GM21526 (cell line): ENCODE data around the gene NCAPD2.
"Not testable (repeated sequence)": the region's sequence is repeated elsewhere in the genome, so short reads cannot be mapped to it uniquely, and the experiment has no call there.

Experiments
- ATAC-seq: cut with Tn5 transposase; IDR thresholded peaks from one replicate; pipeline ENCODE4 v1.9.1; 2021; ENCODE audit warnings: moderate library complexity; ENCODE audit not compliant: unreplicated experiment, low FRiP score

The NCAPD2 gene

DNA sequence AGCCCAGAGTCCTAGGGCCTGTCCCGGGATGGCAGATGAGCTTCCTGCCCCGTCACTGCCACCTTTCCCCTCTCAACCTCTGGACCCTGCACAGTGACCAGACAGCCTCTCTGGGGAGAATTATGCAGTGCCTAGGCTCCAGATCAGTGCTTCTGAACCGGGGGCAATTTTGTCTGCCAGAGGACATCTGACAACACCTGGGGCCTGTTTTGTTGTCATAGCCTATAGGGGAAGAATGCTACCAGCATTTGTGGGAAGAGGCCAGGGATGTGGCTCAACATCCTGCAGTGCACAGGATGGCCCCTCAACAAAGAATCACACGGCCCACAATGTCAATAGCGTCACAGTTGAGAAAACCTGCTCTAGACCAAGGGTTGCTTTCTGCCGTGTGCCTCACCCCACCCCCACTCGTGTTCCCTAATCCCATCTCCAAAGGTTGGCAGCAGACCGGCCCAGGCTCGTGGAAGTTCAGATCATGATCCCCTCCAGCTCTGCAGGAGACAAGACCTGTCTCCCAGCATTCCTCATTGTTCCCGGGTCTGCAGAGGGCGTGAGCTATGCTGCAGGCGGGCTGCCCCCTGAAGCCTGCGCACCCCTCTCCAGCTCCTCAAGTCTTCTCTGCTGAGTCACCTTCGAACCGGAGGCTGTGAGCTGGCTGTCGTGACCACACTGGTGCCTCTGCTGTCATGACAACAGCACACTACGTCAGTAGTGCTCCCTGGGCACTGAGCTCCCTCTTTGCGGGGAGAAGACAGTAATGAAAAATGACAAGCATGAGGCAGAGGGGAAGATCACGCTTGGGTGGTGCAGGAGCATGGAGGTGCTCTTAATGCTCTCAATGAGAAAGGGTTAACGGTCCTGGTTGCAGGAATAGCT, 38.4 kb downstream of the NCAPD2 start:
- ATAC-seq, result no peak

DNA sequence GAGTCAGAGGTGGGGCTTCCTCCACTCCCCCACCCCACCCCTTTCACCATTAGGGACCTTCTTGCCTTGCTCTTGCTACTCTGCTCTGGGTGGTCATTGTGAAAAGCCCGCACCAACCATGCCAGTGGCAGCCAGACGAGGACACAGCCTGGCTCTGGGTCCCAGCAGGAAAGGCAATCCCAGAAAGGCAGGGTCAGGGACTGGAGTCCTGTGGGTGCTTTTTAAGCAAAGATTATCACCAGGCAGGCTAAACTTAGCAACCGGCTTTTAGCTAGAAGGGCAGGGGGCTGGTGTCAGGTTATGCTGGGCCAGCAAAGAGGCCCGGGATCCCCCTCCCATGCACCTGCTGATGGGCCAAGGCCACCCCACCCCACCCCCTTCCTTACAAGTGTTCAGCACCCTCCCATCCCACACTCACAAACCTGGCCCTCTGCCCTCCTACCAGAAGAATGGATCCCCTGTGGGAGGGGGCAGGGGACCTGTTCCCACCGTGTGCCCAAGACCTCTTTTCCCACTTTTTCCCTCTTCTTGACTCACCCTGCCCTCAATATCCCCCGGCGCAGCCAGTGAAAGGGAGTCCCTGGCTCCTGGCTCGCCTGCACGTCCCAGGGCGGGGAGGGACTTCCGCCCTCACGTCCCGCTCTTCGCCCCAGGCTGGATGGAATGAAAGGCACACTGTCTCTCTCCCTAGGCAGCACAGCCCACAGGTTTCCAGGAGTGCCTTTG, 39.2 kb downstream of the NCAPD2 start:
- peak; percentile 7 for ATAC-seq

GRCh38 chr12:6533653-6533922, 39.7 kb downstream of the NCAPD2 start:
- ATAC-seq, result peak; percentile 20

DNA sequence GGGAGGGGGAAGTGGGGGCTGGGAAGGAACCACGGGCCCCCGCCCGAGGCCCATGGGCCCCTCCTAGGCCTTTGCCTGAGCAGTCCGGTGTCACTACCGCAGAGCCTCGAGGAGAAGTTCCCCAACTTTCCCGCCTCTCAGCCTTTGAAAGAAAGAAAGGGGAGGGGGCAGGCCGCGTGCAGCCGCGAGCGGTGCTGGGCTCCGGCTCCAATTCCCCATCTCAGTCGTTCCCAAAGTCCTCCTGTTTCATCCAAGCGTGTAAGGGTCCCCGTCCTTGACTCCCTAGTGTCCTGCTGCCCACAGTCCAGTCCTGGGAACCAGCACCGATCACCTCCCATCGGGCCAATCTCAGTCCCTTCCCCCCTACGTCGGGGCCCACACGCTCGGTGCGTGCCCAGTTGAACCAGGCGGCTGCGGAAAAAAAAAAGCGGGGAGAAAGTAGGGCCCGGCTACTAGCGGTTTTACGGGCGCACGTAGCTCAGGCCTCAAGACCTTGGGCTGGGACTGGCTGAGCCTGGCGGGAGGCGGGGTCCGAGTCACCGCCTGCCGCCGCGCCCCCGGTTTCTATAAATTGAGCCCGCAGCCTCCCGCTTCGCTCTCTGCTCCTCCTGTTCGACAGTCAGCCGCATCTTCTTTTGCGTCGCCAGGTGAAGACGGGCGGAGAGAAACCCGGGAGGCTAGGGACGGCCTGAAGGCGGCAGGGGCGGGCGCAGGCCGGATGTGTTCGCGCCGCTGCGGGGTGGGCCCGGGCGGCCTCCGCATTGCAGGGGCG, 40.2 kb downstream of the NCAPD2 start, which contains the start of gene GAPDH:
Gene GAPDH (plus strand): TSS at position 595 of the 772 bp plus-strand sequence. CDS start 316 bp downstream, outside the sequence.
- ATAC-seq, result peak; percentile 41

DNA sequence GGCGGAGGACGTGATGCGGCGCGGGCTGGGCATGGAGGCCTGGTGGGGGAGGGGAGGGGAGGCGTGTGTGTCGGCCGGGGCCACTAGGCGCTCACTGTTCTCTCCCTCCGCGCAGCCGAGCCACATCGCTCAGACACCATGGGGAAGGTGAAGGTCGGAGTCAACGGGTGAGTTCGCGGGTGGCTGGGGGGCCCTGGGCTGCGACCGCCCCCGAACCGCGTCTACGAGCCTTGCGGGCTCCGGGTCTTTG, 40.7 kb downstream of the NCAPD2 start:
- ATAC-seq, result no peak

DNA sequence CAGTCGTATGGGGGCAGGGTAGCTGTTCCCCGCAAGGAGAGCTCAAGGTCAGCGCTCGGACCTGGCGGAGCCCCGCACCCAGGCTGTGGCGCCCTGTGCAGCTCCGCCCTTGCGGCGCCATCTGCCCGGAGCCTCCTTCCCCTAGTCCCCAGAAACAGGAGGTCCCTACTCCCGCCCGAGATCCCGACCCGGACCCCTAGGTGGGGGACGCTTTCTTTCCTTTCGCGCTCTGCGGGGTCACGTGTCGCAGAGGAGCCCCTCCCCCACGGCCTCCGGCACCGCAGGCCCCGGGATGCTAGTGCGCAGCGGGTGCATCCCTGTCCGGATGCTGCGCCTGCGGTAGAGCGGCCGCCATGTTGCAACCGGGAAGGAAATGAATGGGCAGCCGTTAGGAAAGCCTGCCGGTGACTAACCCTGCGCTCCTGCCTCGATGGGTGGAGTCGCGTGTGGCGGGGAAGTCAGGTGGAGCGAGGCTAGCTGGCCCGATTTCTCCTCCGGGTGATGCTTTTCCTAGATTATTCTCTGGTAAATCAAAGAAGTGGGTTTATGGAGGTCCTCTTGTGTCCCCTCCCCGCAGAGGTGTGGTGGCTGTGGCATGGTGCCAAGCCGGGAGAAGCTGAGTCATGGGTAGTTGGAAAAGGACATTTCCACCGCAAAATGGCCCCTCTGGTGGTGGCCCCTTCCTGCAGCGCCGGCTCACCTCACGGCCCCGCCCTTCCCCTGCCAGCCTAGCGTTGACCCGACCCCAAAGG, 41.2 kb downstream of the NCAPD2 start:
- ATAC-seq, result no peak

DNA sequence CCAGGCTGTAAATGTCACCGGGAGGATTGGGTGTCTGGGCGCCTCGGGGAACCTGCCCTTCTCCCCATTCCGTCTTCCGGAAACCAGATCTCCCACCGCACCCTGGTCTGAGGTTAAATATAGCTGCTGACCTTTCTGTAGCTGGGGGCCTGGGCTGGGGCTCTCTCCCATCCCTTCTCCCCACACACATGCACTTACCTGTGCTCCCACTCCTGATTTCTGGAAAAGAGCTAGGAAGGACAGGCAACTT, 41.7 kb downstream of the NCAPD2 start:
- no peak for ATAC-seq

GRCh38 chr12:6535960-6536847, 42.3 kb downstream of the NCAPD2 start:
- no peak for ATAC-seq

DNA sequence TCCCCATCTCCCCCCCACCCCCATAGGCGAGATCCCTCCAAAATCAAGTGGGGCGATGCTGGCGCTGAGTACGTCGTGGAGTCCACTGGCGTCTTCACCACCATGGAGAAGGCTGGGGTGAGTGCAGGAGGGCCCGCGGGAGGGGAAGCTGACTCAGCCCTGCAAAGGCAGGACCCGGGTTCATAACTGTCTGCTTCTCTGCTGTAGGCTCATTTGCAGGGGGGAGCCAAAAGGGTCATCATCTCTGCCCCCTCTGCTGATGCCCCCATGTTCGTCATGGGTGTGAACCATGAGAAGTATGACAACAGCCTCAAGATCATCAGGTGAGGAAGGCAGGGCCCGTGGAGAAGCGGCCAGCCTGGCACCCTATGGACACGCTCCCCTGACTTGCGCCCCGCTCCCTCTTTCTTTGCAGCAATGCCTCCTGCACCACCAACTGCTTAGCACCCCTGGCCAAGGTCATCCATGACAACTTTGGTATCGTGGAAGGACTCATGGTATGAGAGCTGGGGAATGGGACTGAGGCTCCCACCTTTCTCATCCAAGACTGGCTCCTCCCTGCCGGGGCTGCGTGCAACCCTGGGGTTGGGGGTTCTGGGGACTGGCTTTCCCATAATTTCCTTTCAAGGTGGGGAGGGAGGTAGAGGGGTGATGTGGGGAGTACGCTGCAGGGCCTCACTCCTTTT, 43.1 kb downstream of the NCAPD2 start:
- ATAC-seq, result no peak

DNA sequence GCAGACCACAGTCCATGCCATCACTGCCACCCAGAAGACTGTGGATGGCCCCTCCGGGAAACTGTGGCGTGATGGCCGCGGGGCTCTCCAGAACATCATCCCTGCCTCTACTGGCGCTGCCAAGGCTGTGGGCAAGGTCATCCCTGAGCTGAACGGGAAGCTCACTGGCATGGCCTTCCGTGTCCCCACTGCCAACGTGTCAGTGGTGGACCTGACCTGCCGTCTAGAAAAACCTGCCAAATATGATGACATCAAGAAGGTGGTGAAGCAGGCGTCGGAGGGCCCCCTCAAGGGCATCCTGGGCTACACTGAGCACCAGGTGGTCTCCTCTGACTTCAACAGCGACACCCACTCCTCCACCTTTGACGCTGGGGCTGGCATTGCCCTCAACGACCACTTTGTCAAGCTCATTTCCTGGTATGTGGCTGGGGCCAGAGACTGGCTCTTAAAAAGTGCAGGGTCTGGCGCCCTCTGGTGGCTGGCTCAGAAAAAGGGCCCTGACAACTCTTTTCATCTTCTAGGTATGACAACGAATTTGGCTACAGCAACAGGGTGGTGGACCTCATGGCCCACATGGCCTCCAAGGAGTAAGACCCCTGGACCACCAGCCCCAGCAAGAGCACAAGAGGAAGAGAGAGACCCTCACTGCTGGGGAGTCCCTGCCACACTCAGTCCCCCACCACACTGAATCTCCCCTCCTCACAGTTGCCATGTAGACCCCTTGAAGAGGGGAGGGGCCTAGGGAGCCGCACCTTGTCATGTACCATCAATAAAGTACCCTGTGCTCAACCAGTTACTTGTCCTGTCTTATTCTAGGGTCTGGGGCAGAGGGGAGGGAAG, 43.9 kb downstream of the NCAPD2 start:
- not testable (repeated sequence) for ATAC-seq

- ATAC-seq, result no peak
Measured at GRCh38 chr12:6538420-6539313, 44.8 kb downstream of the NCAPD2 start.

GRCh38 chr12:6539314-6539682, 45.4 kb downstream of the NCAPD2 start:
- ATAC-seq, result no peak

DNA sequence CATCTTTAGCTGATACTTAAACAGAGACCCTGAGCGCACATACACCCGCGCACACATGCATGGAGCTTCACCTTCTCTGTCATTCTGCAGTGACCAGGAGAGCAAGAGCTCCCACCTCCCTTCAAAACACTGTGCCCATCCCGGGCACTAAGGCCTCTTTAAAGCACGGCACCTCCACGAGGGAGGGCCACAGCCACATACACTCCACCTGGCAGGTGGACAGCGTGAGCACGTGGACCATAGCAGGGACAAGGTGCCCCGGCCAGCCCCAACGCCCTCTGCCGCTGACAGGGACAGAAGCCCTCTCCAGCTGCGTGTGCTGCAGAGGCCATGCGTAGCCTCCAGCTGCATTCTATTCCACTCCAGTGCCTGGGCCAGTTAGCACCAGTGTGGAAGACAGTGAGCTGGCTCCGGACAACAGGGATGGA, 45.8 kb downstream of the NCAPD2 start:
- ATAC-seq, result no peak

GRCh38 chr12:6540181-6540877, 46.4 kb downstream of the NCAPD2 start:
- no peak for ATAC-seq

- no peak for ATAC-seq
Measured at GRCh38 chr12:6541371-6542165, 47.7 kb downstream of the NCAPD2 start.
